Fibroblast of gingiva (primary cell): ENCODE results near the gene CELF2.

Experiments used
- DNase-seq: peaks from one replicate; pipeline ENCODE4 v3.0.0-alpha.2; 2011; ENCODE audit warnings: low read depth

CELF2 gene

GRCh38 chr10:11134411-11134810 lies 116.7 kb downstream of the CELF2 start:
- no peak for DNase-seq

GRCh38 chr10:11135709-11136108 lies 118.0 kb downstream of the CELF2 start:
- DNase-seq, result no peak

GRCh38 chr10:11138314-11139033 lies 120.8 kb downstream of the CELF2 start:
- no peak for DNase-seq

- no peak for DNase-seq
Observed at GRCh38 chr10:11140963-11141362, 123.3 kb downstream of the CELF2 start.

GRCh38 chr10:11141571-11142091 lies 124.0 kb downstream of the CELF2 start:
- no peak for DNase-seq

- no peak for DNase-seq
Observed at GRCh38 chr10:11142777-11143176, 125.1 kb downstream of the CELF2 start.

GRCh38 chr10:11143242-11143641 lies 125.6 kb downstream of the CELF2 start:
- no peak for DNase-seq

- no peak for DNase-seq
Observed at GRCh38 chr10:11144626-11145494, 127.2 kb downstream of the CELF2 start.

- DNase-seq, result no peak
Observed at GRCh38 chr10:11145495-11145855, 127.8 kb downstream of the CELF2 start.

- no peak for DNase-seq
Observed at GRCh38 chr10:11146402-11147171, 128.9 kb downstream of the CELF2 start.

GRCh38 chr10:11147722-11148121 lies 130.1 kb downstream of the CELF2 start:
- DNase-seq, result no peak

GRCh38 chr10:11148142-11149028 lies 130.7 kb downstream of the CELF2 start:
- no peak for DNase-seq

- no peak for DNase-seq
Observed at GRCh38 chr10:11149807-11150141, 132.1 kb downstream of the CELF2 start.

GRCh38 chr10:11150231-11150731 lies 132.6 kb downstream of the CELF2 start:
- no peak for DNase-seq

GRCh38 chr10:11150879-11151415 lies 133.3 kb downstream of the CELF2 start:
- DNase-seq, result no peak

- DNase-seq, result no peak
Observed at GRCh38 chr10:11152801-11153200, 135.1 kb downstream of the CELF2 start.

GRCh38 chr10:11153245-11153644 lies 135.6 kb downstream of the CELF2 start:
- no peak for DNase-seq

GRCh38 chr10:11153766-11154165 lies 136.1 kb downstream of the CELF2 start:
- DNase-seq, result no peak

GRCh38 chr10:11154333-11154732 lies 136.7 kb downstream of the CELF2 start:
- DNase-seq, result no peak

- no peak for DNase-seq
Observed at GRCh38 chr10:11154849-11155498, 137.3 kb downstream of the CELF2 start.
